Brain microvascular endothelial cell (primary cell): ENCODE results near the gene DDX28.

Source experiments
- DNase-seq: peaks from one replicate; pipeline ENCODE4 v3.0.0-alpha.2; 2020
- H3K27ac ChIP-seq: fragments of 250-450 bp; sonication (Bioruptor Pico); 2 replicates; pipeline ENCODE4 v1.5.1; 2020; ENCODE audit warnings: mild to moderate bottlenecking, moderate library complexity
- H3K27me3 ChIP-seq: fragments of 250-450 bp; sonication (Bioruptor Pico); replicated peaks from 2 replicates; pipeline ENCODE4 v1.5.1; 2020; ENCODE audit warnings: mild to moderate bottlenecking
- H3K36me3 ChIP-seq: fragments of 250-450 bp; sonication (Bioruptor Pico); replicated peaks from 2 replicates; pipeline ENCODE4 v1.5.1; 2020; ENCODE audit warnings: mild to moderate bottlenecking
- H3K4me3 ChIP-seq: 2 replicates; pipeline ENCODE4 v1.5.1; 2011; ENCODE audit warnings: low read depth, mild to moderate bottlenecking, control low read depth, low read length, moderate library complexity
- in situ Hi-C: cut with HindIII; loops from 2 replicates; pipeline ENCODE4 v1.10.0; 2017; ENCODE audit warnings: low sequenced_read_pairs, low pct_ligation_motif_present
- TF ChIP-seq, protein P1 (sequence below): IDR thresholded peaks from 2 replicates; pipeline ENCODE4 v1.5.1; 2011; ENCODE audit warnings: low read depth, mild to moderate bottlenecking, moderate library complexity, low read length, control low read depth, inconsistent platforms; ENCODE audit errors: missing control alignments

Gene DDX28

DNA sequence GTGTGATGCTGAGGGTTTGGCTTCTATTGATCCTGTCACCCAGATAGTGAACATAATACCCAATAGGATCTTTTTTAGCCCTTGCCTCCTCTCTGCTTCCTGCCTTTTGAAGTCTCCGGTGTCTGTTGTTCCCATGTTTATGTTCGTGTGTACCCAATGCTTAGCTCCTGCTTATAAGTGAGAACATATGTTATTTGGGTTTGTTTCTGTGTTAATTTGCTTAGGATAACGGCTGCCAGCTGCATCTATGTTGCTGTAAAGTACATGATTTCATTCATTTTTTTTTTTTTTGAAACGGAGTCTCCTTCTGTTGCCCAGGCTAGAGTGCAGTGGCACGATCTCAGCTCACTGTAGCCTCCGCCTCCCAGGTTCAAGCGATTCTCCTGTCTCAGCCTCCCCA is 23.1 kb upstream of the DDX28 start:
- DNase-seq: no peak
- TF ChIP-seq, protein P1, sequence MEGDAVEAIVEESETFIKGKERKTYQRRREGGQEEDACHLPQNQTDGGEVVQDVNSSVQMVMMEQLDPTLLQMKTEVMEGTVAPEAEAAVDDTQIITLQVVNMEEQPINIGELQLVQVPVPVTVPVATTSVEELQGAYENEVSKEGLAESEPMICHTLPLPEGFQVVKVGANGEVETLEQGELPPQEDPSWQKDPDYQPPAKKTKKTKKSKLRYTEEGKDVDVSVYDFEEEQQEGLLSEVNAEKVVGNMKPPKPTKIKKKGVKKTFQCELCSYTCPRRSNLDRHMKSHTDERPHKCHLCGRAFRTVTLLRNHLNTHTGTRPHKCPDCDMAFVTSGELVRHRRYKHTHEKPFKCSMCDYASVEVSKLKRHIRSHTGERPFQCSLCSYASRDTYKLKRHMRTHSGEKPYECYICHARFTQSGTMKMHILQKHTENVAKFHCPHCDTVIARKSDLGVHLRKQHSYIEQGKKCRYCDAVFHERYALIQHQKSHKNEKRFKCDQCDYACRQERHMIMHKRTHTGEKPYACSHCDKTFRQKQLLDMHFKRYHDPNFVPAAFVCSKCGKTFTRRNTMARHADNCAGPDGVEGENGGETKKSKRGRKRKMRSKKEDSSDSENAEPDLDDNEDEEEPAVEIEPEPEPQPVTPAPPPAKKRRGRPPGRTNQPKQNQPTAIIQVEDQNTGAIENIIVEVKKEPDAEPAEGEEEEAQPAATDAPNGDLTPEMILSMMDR: no peak
- in situ Hi-C loops: no loop called here
- no peaks in the 10 kb centered on the region for H3K27me3 ChIP-seq
- H3K36me3 ChIP-seq: peaks cover 7% of the 10 kb centered on the region
- H3K27ac ChIP-seq: no peak overlapping the region
- H3K4me3 ChIP-seq: no peak overlapping the region

DNA sequence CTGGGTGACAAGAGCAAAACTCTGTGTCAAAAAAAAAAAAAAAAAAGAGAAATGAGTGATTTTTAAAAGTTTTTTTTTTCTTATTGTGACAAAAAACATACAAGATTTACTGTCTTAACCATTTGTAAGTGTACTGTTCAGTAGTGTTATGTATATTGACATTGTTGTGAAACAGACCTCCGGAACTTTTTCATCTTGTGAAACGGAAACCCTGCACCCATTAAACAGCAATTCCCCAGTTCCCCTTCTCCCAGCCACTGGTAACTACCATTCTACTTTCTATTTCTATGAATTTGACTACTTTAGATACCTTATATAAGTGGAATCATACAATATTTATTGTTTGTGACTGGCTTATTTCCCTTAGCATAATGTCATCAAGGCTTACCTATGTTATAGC is 18.8 kb upstream of the DDX28 start:
- Histone ChIP-seq H3K27me3 (no peaks in the 10 kb centered on the region), H3K36me3 (peaks cover 11% of the 10 kb centered on the region), H3K4me3 (no peak overlapping the region), H3K27ac (no peak overlapping the region)
- DNase-seq: no peak
- in situ Hi-C loops: no loop called here
- TF ChIP-seq, protein P1: no peak

DNA sequence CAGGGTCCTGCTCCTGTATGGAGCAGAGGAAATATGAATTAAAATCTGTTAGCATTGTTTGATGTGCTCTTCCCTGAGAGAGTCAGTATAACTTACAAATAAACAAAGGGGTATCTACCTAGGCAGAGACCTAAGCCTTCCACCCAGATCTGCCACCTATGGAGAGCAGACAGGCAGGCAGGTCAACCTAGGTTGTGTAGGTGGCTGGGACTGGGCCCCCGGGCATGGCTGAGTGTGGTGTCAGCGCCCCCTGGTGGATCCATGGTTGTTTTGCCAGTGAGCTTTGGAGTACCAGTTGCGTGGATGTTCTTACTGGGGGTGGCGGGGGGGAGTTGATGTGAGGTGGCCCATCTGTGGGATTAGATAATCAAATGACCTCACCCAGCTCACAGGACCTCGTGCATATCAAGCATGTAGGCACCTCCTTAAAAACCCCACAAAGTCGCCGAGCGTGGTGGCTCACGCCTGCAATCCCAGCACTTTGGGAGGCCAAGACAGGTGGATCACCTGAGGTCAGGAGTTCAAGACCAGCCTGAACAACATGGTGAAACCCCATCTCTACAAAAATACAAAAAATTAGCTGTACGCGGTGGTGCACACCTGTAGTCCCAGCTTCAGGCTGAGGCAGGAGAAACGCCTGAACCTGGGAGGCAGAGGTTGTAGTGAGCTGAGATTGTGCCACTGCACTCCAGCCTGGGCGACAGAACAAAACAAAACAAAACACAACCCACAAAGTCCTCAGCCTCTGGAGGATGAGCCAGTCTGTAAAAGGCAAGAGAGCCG is 17.7 kb upstream of the DDX28 start:
- Histone ChIP-seq H3K4me3 (no peak overlapping the region), H3K27ac (no peak overlapping the region), H3K36me3 (peaks cover 11% of the 10 kb centered on the region), H3K27me3 (no peaks in the 10 kb centered on the region)
- peak; percentile 67 for DNase-seq
- in situ Hi-C loops: no loop called here
- TF ChIP-seq, protein P1: peak; percentile 91

DNA sequence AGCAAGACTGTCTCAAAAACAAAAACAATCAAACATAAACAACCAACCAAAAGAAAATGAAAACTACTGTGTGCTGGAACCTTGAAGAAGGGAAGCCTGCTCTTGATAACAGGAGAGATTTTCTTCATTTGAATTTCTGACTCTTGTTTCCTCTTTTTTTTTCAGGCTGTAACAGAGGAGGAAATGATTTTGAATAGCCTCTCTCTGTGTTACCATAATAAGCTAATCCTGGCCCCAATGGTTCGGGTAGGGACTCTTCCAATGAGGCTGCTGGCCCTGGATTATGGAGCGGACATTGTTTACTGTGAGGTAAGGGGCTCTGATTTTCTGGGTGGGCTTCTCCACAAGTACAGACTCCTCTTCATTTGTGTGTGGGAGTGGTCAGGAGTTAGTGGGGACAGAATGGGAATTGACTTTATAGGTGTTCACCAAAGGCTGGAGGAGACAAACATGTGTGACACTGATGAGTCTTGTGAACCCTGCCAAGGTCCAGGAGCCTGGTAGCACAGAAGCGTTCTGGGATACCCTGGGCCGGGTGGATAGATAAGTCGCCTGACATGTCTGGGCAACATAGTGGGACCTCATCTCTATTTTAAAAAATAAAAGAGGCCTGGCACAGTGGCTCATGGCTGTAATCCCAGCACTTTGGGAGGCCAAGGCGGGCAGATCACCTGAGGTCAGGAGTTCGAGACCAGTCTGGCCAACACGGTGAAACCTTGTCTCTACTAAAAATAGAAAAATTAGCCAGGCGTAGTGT is 15.0 kb upstream of the DDX28 start:
- in situ Hi-C loops: no loop called here
- Histone ChIP-seq H3K27ac (no peak overlapping the region), H3K27me3 (no peaks in the 10 kb centered on the region), H3K4me3 (no peak overlapping the region), H3K36me3 (peaks cover 11% of the 10 kb centered on the region)
- DNase-seq: no peak
- TF ChIP-seq, protein P1: no peak

DNA sequence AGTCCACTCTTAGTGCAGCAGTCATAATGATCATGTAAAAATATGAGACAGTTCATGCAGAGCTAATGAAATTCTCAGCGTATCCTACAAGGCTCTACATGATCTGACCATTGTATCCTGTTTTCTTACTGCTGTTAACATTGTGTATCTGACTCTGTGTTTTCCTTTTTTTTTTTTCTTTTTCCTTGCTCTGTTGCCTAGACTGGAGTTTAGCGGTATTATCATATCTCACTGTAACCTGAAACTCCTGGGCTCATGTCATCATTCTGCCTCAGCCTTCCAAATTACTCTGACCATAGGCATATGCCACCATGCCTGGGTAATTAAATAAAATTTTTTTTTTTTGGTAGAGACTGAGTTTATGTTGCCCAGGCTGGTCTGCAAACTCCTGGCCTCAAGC is 12.2 kb upstream of the DDX28 start:
- no peaks in the 10 kb centered on the region for H3K27me3 ChIP-seq
- in situ Hi-C loops: no loop called here
- H3K4me3 ChIP-seq: no peak overlapping the region
- TF ChIP-seq, protein P1: no peak
- DNase-seq: no peak
- peaks cover 5% of the 10 kb centered on the region for H3K36me3 ChIP-seq
- no peak overlapping the region for H3K27ac ChIP-seq
